Activated naive CD4-positive, alpha-beta T cell treated with anti-CD3 and anti-CD28 coated beads, Interleukin-2, amount 50 U/mL, for 16 hours (primary cell): Measurements from ENCODE around the gene GARIN6.
"Not testable (repeated sequence)": the region's sequence is repeated elsewhere in the genome, so short reads cannot be mapped to it uniquely, and the experiment has no call there.

ENCODE experiments used
- DNase-seq: peaks from one replicate; pipeline ENCODE4 v3.0.0-alpha.2; 2020

Gene GARIN6

DNA sequence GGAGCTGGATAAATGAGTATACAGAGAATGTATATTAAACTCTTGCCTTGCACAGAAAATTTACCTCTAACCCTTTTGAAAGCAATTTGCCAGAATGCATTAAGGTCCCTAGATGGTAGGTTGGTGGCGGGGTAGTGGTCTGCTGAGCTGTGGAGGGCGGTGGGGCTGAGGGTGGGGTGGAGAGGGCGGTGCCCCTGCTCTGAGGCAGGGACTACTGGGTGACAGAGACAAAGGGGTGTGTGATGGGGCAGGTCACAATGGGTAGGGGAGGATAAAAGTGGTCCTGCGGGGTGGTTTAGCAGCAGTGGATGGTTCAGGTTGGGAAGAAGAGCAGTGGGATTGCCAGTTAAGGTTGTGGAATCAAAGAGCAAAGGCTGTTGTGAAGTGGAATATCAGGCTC lies at the start of gene GARIN6:
Gene GARIN6 (plus strand): TSS at position 301 of the 400 bp plus-strand sequence. CDS start 422 bp downstream, outside the sequence.
- DNase-seq, result no peak

DNA sequence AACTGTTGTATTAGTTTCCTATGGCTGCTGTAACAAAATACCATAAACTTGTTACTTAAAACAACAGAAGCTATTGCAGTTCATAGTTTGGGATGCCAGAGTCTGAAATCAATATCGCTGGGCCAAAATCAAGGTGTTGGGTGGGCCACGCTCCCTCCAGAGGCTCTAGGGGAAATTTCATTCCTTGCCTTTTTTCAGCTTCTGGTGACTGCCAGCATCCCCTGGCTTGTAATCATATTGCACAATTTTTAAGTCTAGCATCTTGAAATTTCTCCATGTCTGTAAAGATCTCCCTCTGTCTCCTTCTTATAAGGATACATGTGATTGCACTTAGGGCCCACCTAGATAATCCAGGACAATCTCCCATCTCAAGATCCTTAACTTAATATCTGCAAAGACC lies 48.8 kb upstream of the GARIN6 start:
- DNase-seq, result no peak

DNA sequence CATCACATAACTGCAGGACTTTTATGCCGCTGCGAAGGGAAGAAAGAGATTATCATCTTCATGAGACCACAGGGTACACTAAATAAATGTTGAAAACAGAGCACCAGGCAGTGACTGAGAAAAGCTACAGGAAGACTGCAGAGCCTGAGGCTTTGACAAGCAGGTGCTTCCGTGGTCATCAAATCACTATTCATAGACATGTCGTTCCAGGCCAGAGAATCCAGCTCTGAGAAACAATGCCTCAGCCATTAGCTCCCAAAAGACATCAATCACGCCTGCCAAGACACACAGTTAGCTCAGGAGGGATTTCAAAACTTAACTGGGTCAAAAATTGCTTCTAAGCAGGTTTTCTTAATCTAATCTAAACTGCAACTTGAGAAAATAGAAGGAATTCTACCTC lies 47.2 kb upstream of the GARIN6 start:
- DNase-seq, result no peak

DNA sequence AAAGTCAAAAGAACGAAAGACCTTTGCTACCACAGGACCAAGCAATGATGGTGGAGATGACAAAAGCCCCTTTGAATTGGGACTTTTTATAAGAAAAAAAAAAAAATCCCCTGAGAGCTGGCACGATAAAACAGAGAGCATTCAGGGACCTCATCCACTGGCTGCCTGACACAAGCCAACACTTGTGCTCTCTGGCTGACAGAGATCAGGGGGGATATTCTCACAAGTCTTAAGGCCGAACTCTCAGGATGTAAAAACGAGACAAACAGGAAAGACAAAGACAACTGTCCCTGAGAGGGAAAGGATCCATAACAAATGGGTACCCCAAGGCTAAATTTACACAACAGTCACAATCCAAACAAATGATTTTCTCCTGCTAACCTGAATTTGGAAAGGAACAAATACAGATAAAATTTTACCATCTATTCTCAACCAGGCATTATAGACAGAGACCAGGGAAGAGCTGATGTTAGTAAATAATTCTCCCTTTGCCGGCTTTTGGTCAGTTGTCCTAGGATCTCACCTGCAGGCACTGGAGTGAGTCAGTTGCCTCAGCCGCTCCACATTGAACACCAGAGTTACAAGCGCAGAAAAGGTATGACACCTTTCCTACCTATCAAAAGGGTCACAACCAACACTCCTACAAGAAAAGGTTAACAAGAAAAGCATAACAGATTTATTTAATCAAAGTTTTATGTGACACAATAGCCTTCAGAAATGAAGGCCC lies 37.9 kb upstream of the GARIN6 start:
- no peak for DNase-seq

DNA sequence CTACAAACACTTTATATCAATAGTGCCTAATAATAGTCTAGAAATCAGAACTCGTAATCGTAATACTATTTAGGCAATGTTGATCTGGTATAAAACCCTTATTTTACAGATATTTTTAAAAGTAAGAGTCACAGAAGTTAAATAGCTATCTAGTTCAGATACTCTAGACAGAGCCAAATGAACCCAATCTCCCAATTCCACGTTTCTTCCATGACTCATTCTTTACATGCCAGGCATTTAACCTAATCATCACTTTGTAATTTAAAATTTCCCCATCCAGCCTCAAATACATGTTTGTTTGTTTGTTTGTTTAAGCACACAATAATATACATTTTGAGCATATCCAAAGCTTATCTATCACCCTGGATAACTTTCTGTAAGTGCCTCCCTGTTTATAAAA lies 36.4 kb upstream of the GARIN6 start:
- DNase-seq, result no peak

DNA sequence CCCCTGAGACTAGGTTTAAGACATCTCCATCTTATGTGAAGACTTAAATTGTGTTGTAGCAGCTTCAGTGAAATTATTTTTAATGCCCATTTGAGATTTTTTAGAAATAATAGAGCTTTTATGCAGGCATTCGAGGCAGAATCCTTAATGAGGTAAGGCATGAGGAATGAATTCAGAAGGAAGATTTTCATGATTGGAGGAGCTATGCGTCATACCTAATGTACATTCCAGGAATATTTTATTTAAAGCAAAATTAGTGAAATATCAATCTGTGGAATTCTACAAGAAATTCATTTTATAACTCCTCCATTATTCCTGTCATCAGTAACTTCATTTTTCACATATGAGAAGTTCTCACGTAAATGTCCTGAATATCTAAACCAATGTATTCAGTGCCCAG lies 36.0 kb upstream of the GARIN6 start:
- DNase-seq, result no peak

DNA sequence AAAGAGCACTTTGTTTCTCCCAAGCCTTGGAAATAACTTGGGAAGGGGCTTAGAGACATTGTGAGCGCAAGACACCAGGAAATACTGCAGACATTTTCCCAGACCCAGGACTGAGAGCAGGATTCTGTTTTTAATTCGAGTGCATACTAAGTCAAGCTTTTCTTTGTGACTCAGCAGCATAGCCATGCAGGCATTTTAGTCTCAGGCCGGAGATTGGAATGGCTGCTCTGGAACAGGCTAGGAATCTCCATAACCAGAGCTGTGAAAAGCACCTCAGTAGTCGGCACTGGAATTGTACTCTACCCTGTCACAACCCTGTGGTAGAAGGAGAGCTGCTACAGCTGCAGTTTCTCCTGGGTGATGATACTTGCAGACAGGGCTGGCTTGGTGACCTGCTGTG lies 28.9 kb upstream of the GARIN6 start:
- DNase-seq, result no peak

DNA sequence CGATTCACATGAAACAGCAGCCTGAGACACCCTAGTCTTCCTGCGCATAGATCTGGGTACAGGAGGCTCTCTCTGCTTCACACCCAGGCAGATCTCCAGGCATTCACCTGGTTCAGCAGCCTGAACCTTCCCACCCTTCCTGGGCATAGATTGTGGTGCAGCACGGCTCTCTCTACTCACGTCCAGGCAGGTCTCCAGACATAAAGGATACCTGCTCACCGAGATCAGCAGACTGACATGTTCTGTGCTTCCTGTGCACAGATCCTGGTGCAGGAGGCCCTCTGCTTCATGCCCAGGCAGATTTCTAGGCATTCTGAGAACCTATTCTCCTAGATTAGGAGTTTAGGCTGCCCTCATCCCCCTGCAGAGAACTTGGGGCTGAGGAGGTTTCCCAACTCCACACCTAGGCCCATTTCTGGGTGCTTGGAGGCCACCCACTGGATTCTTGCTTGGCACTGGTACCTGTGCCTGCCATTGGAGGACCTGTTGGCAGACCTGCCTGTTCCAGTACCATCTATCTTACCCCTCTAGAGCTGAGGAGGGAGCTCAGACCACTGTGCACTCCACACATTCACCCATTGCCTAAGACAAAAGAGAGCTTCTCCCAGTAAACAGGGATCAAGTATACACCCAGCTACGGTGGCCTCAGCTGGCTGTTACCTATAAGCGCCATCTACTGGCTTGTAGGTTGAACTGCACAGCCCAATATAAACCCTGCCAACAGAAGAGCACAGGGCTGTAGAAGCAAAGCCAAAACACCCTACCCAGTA lies 28.0 kb upstream of the GARIN6 start:
- DNase-seq, result no peak

DNA sequence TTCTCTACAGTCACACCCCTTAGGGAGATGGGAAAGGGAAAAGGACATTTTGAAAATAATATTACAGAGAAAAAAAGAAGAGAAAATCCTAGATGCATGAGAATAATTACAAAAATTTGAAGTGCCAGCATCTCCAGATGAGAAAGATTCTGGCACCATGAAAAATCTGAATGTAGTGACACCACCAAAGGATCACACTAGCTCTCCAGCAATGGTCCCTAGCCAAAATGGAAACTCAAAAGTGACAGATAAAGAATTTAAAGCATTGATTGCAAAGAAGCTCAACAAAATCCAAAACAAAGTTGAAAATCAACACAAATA lies 27.4 kb upstream of the GARIN6 start:
- DNase-seq, result no peak

DNA sequence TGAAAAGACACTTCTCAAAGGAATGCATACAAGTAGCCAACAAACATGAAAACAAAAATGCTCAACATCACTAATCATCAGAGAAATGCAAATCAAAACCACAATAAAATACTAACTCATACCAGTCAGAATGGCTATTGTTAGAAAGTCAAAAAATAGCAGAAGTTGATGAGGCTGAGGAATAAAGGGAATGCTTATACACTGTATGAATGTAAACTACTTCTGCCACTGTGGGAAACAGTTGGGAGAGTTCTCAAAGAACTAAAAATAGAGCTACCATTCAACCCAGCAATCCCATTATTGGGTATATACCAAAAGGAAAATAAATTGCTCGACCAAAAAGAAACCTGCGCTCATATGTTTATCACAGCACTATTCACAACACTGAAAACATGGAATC lies 23.0 kb upstream of the GARIN6 start:
- not testable (repeated sequence) for DNase-seq

DNA sequence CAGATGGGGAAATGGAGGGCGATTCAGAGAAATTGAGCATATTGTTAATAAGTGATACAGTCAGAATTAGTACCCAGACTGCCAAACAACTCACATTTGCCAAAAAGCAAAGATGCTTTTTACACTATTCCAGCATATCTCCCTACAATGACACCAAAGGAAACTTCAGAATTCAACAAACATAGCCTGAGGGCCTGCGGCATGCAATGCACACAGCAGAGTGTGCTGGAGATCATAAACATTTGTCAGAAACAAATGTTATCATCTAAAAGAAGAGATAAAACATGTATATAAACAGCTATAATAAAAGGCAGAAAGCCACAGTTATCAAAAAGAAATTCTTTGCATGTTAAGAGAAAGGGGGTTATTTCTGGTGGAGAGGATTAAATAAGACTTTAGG lies 20.1 kb upstream of the GARIN6 start:
- no peak for DNase-seq

DNA sequence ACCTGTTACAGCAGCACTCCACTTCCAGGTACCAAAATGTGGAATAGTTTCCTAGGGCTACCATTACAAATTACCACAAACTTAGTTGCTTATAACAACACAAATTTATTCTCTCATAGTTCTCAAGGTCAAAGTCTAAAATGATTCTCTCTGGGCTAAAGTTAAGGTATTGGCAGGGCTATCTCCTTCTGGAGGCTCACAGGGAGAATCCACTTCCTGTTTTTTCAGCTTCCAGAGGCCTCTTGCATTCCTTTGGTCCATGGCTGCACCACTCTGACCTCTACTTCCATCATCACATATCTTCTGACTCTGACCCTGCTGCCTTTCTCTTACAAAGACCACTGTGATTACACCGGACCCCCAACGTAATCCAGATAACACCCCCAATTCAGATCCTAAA lies 2.9 kb upstream of the GARIN6 start:
- DNase-seq, result no peak

DNA sequence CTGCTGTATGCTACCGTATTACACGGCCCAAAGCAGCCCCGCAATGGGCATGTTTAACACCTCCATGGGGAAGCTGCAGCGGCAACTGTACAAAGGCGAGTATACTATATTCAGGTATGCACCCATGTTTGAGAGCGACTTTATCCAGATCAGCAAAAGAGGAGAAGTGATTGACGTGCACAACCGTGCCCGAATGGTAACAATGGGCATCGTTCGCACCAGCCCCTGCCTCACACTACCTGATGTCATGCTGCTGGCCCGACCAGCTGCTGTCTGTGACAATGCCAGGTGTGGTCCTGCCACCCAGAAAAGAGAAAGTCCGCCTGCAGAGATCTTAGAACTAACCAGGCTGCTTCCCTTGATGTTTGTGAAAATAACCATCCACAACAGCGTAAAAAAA lies 630 bp downstream of the GARIN6 start:
- DNase-seq, result no peak

DNA sequence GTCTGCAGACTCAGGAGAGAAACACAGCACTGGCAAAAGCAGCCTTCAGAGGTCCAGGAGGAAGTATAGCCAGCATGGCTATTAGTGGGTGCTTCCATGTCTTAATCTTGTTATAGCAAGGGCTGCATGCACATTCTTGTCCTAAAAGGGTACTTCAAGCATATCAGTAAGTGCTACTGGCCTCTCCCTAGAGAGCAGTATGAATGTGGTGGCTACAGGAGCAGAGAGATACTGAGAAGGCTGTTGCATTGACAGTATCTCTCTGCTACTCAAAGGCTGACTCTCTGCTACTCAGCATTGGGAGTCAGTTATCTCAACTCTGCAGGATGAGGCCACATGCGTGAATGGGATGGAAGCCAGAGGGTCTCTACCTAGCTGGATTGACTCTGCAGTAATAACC lies 2.0 kb downstream of the GARIN6 start:
- DNase-seq, result no peak

DNA sequence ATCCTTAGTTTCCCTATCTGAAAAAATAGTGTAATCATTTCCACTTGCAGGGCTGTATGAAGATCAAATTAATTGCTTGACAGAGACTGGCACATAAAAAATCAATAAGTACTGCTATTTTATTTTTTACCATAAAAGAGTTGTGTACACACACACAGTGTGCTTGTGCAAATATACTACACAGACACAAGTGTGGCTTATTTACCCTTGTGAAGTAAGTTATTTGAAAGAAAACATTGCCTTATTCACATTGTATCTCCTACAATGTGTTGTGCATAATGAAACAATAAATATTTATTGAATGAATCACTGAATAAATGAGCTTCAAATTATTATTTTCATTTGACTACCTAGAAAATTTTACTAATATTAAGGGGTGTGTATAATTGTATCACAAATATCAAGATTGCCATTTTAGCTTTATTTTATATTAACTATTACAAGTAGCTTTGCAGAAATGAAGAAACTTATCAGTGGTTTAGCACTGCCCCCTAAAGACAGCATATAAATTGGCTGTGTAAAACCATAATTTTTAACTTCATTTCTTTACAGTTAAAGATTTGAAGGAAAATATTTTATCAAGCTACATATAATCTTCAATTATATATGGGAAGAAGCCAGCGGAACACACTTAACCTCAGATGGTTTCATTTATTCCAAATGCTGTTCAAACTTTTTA lies 11.3 kb downstream of the GARIN6 start:
- DNase-seq, result no peak

DNA sequence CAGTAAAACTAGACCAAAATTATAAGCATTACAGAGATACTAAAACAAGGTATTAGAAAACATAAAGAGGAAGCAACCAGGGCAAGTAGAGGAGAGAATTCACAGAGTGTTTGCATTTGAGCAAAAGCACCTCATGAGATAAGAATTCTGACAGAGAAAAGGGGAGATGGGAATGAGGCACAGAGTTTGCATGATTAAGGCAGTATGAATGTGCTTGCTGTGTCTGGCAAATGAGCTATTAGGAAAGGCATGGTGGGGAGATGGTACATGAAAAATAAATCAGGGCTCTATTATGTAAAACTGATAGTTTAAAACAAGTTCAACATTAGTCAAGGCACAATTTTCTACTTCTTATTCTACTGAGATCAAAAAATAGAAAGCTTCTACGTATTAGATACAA lies 23.1 kb downstream of the GARIN6 start:
- DNase-seq, result no peak

DNA sequence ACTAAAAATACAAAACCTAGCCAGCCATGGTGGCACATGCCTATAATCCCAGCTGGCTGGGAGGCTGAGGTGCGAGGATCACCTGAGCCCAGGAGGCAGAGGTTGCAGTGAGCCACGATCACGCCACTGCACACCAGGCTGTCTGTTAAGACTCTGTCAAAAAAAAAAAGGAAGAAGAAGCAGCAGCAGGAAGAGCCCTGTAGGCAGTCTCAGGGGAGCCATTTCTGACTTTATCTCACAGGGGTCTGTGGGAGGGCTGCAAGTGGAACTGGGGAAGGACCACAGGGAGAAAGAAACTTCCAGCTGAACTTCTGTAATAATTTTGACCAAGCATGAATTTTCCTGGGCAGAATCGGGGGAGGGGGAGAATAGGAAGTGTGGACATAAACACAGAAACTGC lies 32.7 kb downstream of the GARIN6 start:
- DNase-seq, result no peak

DNA sequence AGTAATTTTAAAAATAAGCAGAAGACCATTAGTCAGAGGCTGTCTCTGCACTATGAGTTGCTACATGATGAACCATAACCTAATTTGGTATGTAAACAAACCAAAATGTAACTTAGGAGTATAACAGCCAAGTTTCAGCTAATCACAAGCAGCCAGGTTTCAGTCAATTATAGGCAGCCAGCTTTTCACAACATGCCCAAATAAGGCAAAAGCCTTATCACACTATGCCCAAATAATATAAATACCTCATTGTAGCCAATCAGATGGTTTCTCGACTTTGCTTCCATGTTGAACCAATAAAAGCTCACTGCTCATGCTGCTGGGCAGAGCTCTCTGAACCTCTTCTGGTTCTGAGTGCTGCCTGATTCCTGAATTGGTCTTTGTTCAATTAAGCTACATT lies 38.6 kb downstream of the GARIN6 start:
- DNase-seq, result no peak

DNA sequence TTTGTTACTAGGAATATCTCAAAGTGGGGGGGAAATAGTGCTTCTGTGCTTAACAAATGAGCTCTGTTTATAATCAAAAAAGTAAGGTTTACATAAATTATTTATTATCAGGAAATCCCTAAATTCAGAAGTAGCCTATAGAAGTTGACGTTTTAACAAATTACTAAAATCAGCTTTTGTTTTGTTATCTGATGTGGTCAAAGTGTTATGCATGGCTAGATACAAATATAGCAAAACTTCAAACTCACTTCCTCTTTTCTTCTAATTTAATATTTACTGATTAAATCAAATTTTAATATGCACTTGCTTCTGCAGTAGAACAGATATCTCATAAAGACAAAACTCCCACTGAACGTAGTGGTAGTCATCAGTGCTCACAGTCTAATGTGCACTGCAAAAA lies 47.5 kb downstream of the GARIN6 start:
- no peak for DNase-seq
